HG03439 (cell line): Measurements from ENCODE around the gene TTC7B.

Experiments used
- ATAC-seq: cut with Tn5 transposase; IDR thresholded peaks from one replicate; pipeline ENCODE4 v1.9.1; 2021; ENCODE audit warnings: mild to moderate bottlenecking, moderate library complexity; ENCODE audit not compliant: unreplicated experiment

The TTC7B gene

GRCh38 chr14:90654831-90655276, 161.4 kb downstream of the TTC7B start:
- no peak for ATAC-seq

- no peak for ATAC-seq
These were observed 163.6 kb downstream of the TTC7B start for GRCh38 chr14:90652626-90653025.

- no peak for ATAC-seq
These were observed 164.2 kb downstream of the TTC7B start for GRCh38 chr14:90651976-90652560.

GRCh38 chr14:90651271-90651804, 164.9 kb downstream of the TTC7B start:
- ATAC-seq = no peak

GRCh38 chr14:90649557-90650135, 166.6 kb downstream of the TTC7B start:
- ATAC-seq = no peak

- no peak for ATAC-seq
These were observed 167.1 kb downstream of the TTC7B start for GRCh38 chr14:90649083-90649482.

- no peak for ATAC-seq
These were observed 167.8 kb downstream of the TTC7B start for GRCh38 chr14:90648421-90648820.

- ATAC-seq = no peak
These were observed 168.7 kb downstream of the TTC7B start for GRCh38 chr14:90647473-90648005.

- no peak for ATAC-seq
These were observed 170.3 kb downstream of the TTC7B start for GRCh38 chr14:90645842-90646443.

- ATAC-seq = no peak
These were observed 171.3 kb downstream of the TTC7B start for GRCh38 chr14:90644882-90645281.

- no peak for ATAC-seq
These were observed 172.1 kb downstream of the TTC7B start for GRCh38 chr14:90643982-90644670.

- ATAC-seq = no peak
These were observed 173.9 kb downstream of the TTC7B start for GRCh38 chr14:90642244-90642717.

- ATAC-seq = no peak
These were observed 174.5 kb downstream of the TTC7B start for GRCh38 chr14:90641615-90642243.

- no peak for ATAC-seq
These were observed 175.1 kb downstream of the TTC7B start for GRCh38 chr14:90641168-90641567.

GRCh38 chr14:90639641-90640040, 176.6 kb downstream of the TTC7B start:
- no peak for ATAC-seq

- ATAC-seq = no peak
These were observed 183.4 kb downstream of the TTC7B start for GRCh38 chr14:90632871-90633270.

- no peak for ATAC-seq
These were observed 183.8 kb downstream of the TTC7B start for GRCh38 chr14:90632451-90632850.

GRCh38 chr14:90630171-90630806, 185.9 kb downstream of the TTC7B start:
- no peak for ATAC-seq

- ATAC-seq = no peak
These were observed 186.8 kb downstream of the TTC7B start for GRCh38 chr14:90629471-90629870.

GRCh38 chr14:90628825-90629224, 187.4 kb downstream of the TTC7B start:
- ATAC-seq = no peak
